Heart left ventricle (tissue), 13 donors: ENCODE results near the gene SCGB1C2.
"Not testable (repeated sequence)": the region's sequence is repeated elsewhere in the genome, so short reads cannot be mapped to it uniquely, and the experiment has no call there.

Experiments used
- POLR2A ChIP-seq, 2 donors: fragments of 450-650 bp; IDR thresholded peaks; one replicate each; pipeline ENCODE4 v1.6.1; 2017; ENCODE audit warnings: antibody characterized with exemption in 2 of 2, mild to moderate bottlenecking in 2 of 2, moderate library complexity in 2 of 2
- TF ChIP-seq, protein P1 (sequence below), 12 donors: fragments of 200-600 bp; sonication (generic) in 4 of 12; IDR thresholded peaks; one replicate each; pipeline versions ENCODE4 v1.5.0 to v1.8.0; 2018 to 2022; ENCODE audit warnings: antibody characterized with exemption in 12 of 12, mild to moderate bottlenecking in 5 of 12
- donor health status: ischemic (EF 13 %, LVEDD 7.1; RV severe dilation, severe dysfunction).
- donor health status: DM: no; HTN: yes; CAD: no.
- donor health status: DM: no; HTN: no; CAD: no.
- donor health status: ischemic (EF 25% LVEDD 6.9; RV normal size, moderate dysfunction).
- donor health status: ischemic (EF 25% LVEDD 5.7; RV mildly dilated, moderate dysfunction).
- donor health status: ischemic (EF 35%, LVEDD 5.7; RV mildly dilated, moderate dysfunction).
- donor health status: nonischemic (EF 11% LVEDD 7.7; RV severe dilation, severe dysfunction).
- donor health status: DM: yes; HTN: yes; CAD: no.
- donor health status: PGD.
- donor health status: ischemic (EF 29% LVEDD 5.4; RV normal size, mild dysfunction).
- donor health status: nonischemic (EF 23%, LVEDD 6.1; RV moderate dilation, normal function).

DNA sequence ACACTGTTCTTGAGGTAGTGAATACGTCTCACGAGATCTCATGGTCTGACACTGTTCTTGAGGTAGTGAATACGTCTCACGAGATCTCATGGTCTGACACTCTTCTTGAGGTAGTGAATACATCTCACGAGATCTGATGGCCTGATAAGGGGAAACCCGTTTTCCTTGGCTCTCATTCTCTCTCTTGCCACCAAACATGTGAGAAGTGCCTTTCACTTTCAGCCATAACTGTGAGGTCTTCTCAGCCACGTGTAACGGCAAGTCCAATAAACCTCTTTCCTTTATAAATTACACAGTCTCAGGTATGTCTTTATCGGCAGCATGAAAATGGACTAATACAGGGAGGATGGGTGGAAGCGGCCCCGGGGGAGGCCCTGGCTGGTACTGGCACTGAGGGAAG is 31.2 kb downstream of the SCGB1C2 start:
- TF ChIP-seq, protein P1, sequence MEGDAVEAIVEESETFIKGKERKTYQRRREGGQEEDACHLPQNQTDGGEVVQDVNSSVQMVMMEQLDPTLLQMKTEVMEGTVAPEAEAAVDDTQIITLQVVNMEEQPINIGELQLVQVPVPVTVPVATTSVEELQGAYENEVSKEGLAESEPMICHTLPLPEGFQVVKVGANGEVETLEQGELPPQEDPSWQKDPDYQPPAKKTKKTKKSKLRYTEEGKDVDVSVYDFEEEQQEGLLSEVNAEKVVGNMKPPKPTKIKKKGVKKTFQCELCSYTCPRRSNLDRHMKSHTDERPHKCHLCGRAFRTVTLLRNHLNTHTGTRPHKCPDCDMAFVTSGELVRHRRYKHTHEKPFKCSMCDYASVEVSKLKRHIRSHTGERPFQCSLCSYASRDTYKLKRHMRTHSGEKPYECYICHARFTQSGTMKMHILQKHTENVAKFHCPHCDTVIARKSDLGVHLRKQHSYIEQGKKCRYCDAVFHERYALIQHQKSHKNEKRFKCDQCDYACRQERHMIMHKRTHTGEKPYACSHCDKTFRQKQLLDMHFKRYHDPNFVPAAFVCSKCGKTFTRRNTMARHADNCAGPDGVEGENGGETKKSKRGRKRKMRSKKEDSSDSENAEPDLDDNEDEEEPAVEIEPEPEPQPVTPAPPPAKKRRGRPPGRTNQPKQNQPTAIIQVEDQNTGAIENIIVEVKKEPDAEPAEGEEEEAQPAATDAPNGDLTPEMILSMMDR (IDR thresholded peaks at IDR 0.05) = not testable (repeated sequence)
- TF ChIP-seq POLR2A (IDR thresholded peaks at IDR 0.05) = not testable (repeated sequence)
